Measurements from ENCODE around the gene TARBP2. TPM values are rescaled to one million over a fixed set of nuclear protein-coding genes. Genes with fewer than 3 reads are reported as not detected.
A peak's percentile ranks its signal among the peaks of the same experiment; 100 is the strongest.
"Not testable (repeated sequence)": the region's sequence is repeated elsewhere in the genome, so short reads cannot be mapped to it uniquely, and the experiment has no call there.

The TARBP2 gene
- polyA plus RNA-seq, 3 donors from 2014 or later = 11.5 to 28.9 (median 28.8) TPM

GRCh38 chr12:53523131-53523530 lies 22.0 kb downstream of the TARBP2 start:
- no peaks in the 10 kb centered on the region for H3K27me3 Mint-ChIP-seq (ENCODE audit: low read depth in 3 of 3)
- no peak overlapping the region for H3K27ac Mint-ChIP-seq
- no peak for DNase-seq
- H3K36me3 Mint-ChIP-seq = peaks cover 21 to 50% (median 22%) of the 10 kb centered on the region in 3 donors
- peaks cover 0 to 2% (median 0%) of the 10 kb centered on the region in 6 donors for H3K9me3 Mint-ChIP-seq
- H3K4me3 Mint-ChIP-seq = no peak overlapping the region
- H3K4me1 Mint-ChIP-seq = no peaks in the 10 kb centered on the region

GRCh38 chr12:53524476-53524875 lies 23.4 kb downstream of the TARBP2 start:
- Mint-ChIP-seq H3K9me3 (no peaks in the 10 kb centered on the region), H3K27me3 (ENCODE audit: low read depth in 3 of 3) (peaks cover 0 to 2% (median 0%) of the 10 kb centered on the region in 3 donors), H3K4me1 (no peaks in the 10 kb centered on the region), H3K4me3 (no peak overlapping the region), H3K27ac (peak overlapping the region in 1 of 6 donors; percentile 27), H3K36me3 (peaks cover 22 to 53% (median 24%) of the 10 kb centered on the region in 3 donors)
- no peak for DNase-seq

- Mint-ChIP-seq H3K27me3 (ENCODE audit: low read depth in 3 of 3) (peaks cover 0 to 2% (median 2%) of the 10 kb centered on the region in 3 donors), H3K4me1 (no peaks in the 10 kb centered on the region), H3K27ac (no peak overlapping the region), H3K4me3 (no peak overlapping the region), H3K9me3 (no peaks in the 10 kb centered on the region), H3K36me3 (peaks cover 26 to 43% (median 34%) of the 10 kb centered on the region in 3 donors)
- no peak for DNase-seq
Observed at GRCh38 chr12:53530061-53530460, 29.0 kb downstream of the TARBP2 start.

GRCh38 chr12:53530920-53531319 lies 29.8 kb downstream of the TARBP2 start:
- Mint-ChIP-seq H3K27ac (no peak overlapping the region), H3K4me3 (no peak overlapping the region), H3K9me3 (no peaks in the 10 kb centered on the region), H3K4me1 (no peaks in the 10 kb centered on the region), H3K36me3 (peaks cover 32 to 46% (median 37%) of the 10 kb centered on the region in 3 donors), H3K27me3 (ENCODE audit: low read depth in 3 of 3) (peaks cover 0 to 2% (median 2%) of the 10 kb centered on the region in 3 donors)
- no peak for DNase-seq

- no peaks in the 10 kb centered on the region for H3K9me3 Mint-ChIP-seq
- no peak overlapping the region for H3K27ac Mint-ChIP-seq
- DNase-seq = no peak
- H3K27me3 Mint-ChIP-seq (ENCODE audit: low read depth in 3 of 3) = peaks cover 0 to 2% (median 2%) of the 10 kb centered on the region in 3 donors
- H3K36me3 Mint-ChIP-seq = peaks cover 31 to 44% (median 38%) of the 10 kb centered on the region in 3 donors
- no peak overlapping the region for H3K4me3 Mint-ChIP-seq
- no peaks in the 10 kb centered on the region for H3K4me1 Mint-ChIP-seq
Observed at GRCh38 chr12:53532021-53532420, 30.9 kb downstream of the TARBP2 start.

- DNase-seq = no peak
- no peak overlapping the region for H3K4me3 Mint-ChIP-seq
- H3K36me3 Mint-ChIP-seq = peaks cover 31 to 44% (median 38%) of the 10 kb centered on the region in 3 donors
- H3K27ac Mint-ChIP-seq = peak overlapping the region in 3 of 6 donors; percentile 47 to 68 (median 49)
- H3K4me1 Mint-ChIP-seq = no peaks in the 10 kb centered on the region
- H3K27me3 Mint-ChIP-seq (ENCODE audit: low read depth in 3 of 3) = peaks cover 0 to 2% (median 2%) of the 10 kb centered on the region in 3 donors
- no peaks in the 10 kb centered on the region for H3K9me3 Mint-ChIP-seq
Observed at GRCh38 chr12:53532524-53533445, 31.7 kb downstream of the TARBP2 start.

GRCh38 chr12:53533471-53533870 lies 32.4 kb downstream of the TARBP2 start:
- H3K4me1 Mint-ChIP-seq = no peaks in the 10 kb centered on the region
- DNase-seq = no peak
- H3K9me3 Mint-ChIP-seq = no peaks in the 10 kb centered on the region
- H3K27ac Mint-ChIP-seq = no peak overlapping the region
- H3K27me3 Mint-ChIP-seq (ENCODE audit: low read depth in 3 of 3) = peaks cover 0 to 2% (median 2%) of the 10 kb centered on the region in 3 donors
- H3K36me3 Mint-ChIP-seq = peaks cover 31 to 44% (median 38%) of the 10 kb centered on the region in 3 donors
- H3K4me3 Mint-ChIP-seq = no peak overlapping the region

- Mint-ChIP-seq H3K9me3 (no peaks in the 10 kb centered on the region), H3K4me1 (no peaks in the 10 kb centered on the region), H3K4me3 (no peak overlapping the region), H3K36me3 (peaks cover 31 to 40% (median 40%) of the 10 kb centered on the region in 3 donors), H3K27ac (no peak overlapping the region), H3K27me3 (ENCODE audit: low read depth in 3 of 3) (peaks cover 0 to 2% (median 0%) of the 10 kb centered on the region in 3 donors)
- DNase-seq = no peak
Observed at GRCh38 chr12:53536962-53537361, 35.9 kb downstream of the TARBP2 start.

GRCh38 chr12:53538209-53538689 lies 37.2 kb downstream of the TARBP2 start:
- DNase-seq = no peak
- Mint-ChIP-seq H3K27me3 (ENCODE audit: low read depth in 3 of 3) (no peaks in the 10 kb centered on the region), H3K4me1 (no peaks in the 10 kb centered on the region), H3K4me3 (no peak overlapping the region), H3K36me3 (peaks cover 26 to 31% (median 28%) of the 10 kb centered on the region in 3 donors), H3K9me3 (no peaks in the 10 kb centered on the region), H3K27ac (peak overlapping the region in 1 of 6 donors; percentile 34)

GRCh38 chr12:53539526-53539925 lies 38.4 kb downstream of the TARBP2 start:
- Mint-ChIP-seq H3K4me3 (no peak overlapping the region), H3K4me1 (no peaks in the 10 kb centered on the region), H3K27me3 (ENCODE audit: low read depth in 3 of 3) (no peaks in the 10 kb centered on the region), H3K36me3 (peaks cover 21 to 26% (median 22%) of the 10 kb centered on the region in 3 donors), H3K27ac (no peak overlapping the region), H3K9me3 (no peaks in the 10 kb centered on the region)
- DNase-seq = no peak

GRCh38 chr12:53543539-53543938 lies 42.5 kb downstream of the TARBP2 start:
- H3K9me3 Mint-ChIP-seq = no peaks in the 10 kb centered on the region
- peaks cover 7 to 16% (median 14%) of the 10 kb centered on the region in 3 donors for H3K36me3 Mint-ChIP-seq
- H3K4me1 Mint-ChIP-seq = no peaks in the 10 kb centered on the region
- H3K27me3 Mint-ChIP-seq (ENCODE audit: low read depth in 3 of 3) = no peaks in the 10 kb centered on the region
- peak overlapping the region in 4 of 6 donors; percentile 23 to 58 (median 43) for H3K27ac Mint-ChIP-seq
- DNase-seq = peak; percentile 1 to 17 (median 4)
- no peak overlapping the region for H3K4me3 Mint-ChIP-seq

GRCh38 chr12:53548354-53548753 lies 47.3 kb downstream of the TARBP2 start:
- not testable (repeated sequence) for H3K4me3 Mint-ChIP-seq; H3K9me3 Mint-ChIP-seq; DNase-seq; H3K27me3 Mint-ChIP-seq (ENCODE audit: low read depth in 3 of 3); H3K4me1 Mint-ChIP-seq; H3K27ac Mint-ChIP-seq
- H3K36me3 Mint-ChIP-seq = peaks cover 2 to 20% (median 10%) of the 10 kb centered on the region in 3 donors

- H3K9me3 Mint-ChIP-seq; H3K27me3 Mint-ChIP-seq (ENCODE audit: low read depth in 3 of 3): not testable (repeated sequence)
- peak overlapping the region in 1 of 6 donors; percentile 11 for H3K27ac Mint-ChIP-seq
Observed at GRCh38 chr12:53550131-53550530, 49.0 kb downstream of the TARBP2 start.

GRCh38 chr12:53550595-53550994 lies 49.5 kb downstream of the TARBP2 start:
- Mint-ChIP-seq H3K27ac (peak overlapping the region in 1 of 6 donors; percentile 11), H3K4me3 (no peak overlapping the region), H3K27me3 (ENCODE audit: low read depth in 3 of 3) (no peaks in the 10 kb centered on the region), H3K4me1 (no peaks in the 10 kb centered on the region), H3K9me3 (no peaks in the 10 kb centered on the region), H3K36me3 (peaks cover 0 to 20% (median 10%) of the 10 kb centered on the region in 3 donors)
- DNase-seq = no peak

More at GRCh38 chr12:53550131-53550530, 49.0 kb downstream of the TARBP2 start:
- peaks cover 0 to 20% (median 10%) of the 10 kb centered on the region in 3 donors for H3K36me3 Mint-ChIP-seq
- not testable (repeated sequence) for H3K4me1 Mint-ChIP-seq, H3K4me3 Mint-ChIP-seq, DNase-seq

All from immature natural killer cell (primary cell).